Adipocyte (in vitro differentiated cells): ENCODE results near the gene FMNL3.
"Not testable (repeated sequence)": the region's sequence is repeated elsewhere in the genome, so short reads cannot be mapped to it uniquely, and the experiment has no call there.

Experiments used
- DNase-seq: peaks from one replicate; pipeline ENCODE4 v3.0.0-alpha.2; 2015; ENCODE audit warnings: low read depth
- H3K27me3 ChIP-seq: replicated peaks from 2 replicates; pipeline ENCODE4 v1.7.0; 2013; ENCODE audit warnings: mild to moderate bottlenecking, low read length, moderate library complexity; ENCODE audit not compliant: control insufficient read depth, insufficient read depth
- H3K36me3 ChIP-seq: 2 replicates; pipeline ENCODE4 v1.7.0; 2013; ENCODE audit warnings: low read length, mild to moderate bottlenecking, moderate library complexity; ENCODE audit not compliant: control insufficient read depth, insufficient read depth, severe bottlenecking
- H3K4me1 ChIP-seq: 2 replicates; pipeline ENCODE4 v1.7.0; 2013; ENCODE audit warnings: mild to moderate bottlenecking, low read length, moderate library complexity; ENCODE audit not compliant: control insufficient read depth, insufficient read depth
- H3K4me3 ChIP-seq: 2 replicates; pipeline ENCODE4 v1.7.0; 2013; ENCODE audit warnings: mild to moderate bottlenecking, low read length, moderate library complexity
- H3K9ac ChIP-seq: 2 replicates; pipeline ENCODE4 v1.7.0; 2013; ENCODE audit warnings: mild to moderate bottlenecking, low read length, moderate library complexity
- H3K9me3 ChIP-seq: 2 replicates; pipeline ENCODE4 v1.7.0; 2013; ENCODE audit warnings: mild to moderate bottlenecking, low read length, moderate library complexity; ENCODE audit not compliant: control insufficient read depth

The FMNL3 gene

GRCh38 chr12:49609059-49609874 is 97.9 kb downstream of the FMNL3 start:
- Histone ChIP-seq H3K27me3 (no peaks in the 10 kb centered on the region), H3K9me3 (no peaks in the 10 kb centered on the region), H3K4me1 (peaks cover 26% of the 10 kb centered on the region), H3K9ac (no peak overlapping the region), H3K4me3 (no peak overlapping the region), H3K36me3 (no peaks in the 10 kb centered on the region)
- no peak for DNase-seq

- H3K9ac ChIP-seq = not testable (repeated sequence)
These were observed 101.7 kb downstream of the FMNL3 start, which contains the start of gene FAM186B for GRCh38 chr12:49605539-49605938. TSS of gene FAM186B (minus strand) at chr12:49605639. CDS start at chr12:49605477, 162 bp downstream.

GRCh38 chr12:49604856-49605255 is 102.3 kb downstream of the FMNL3 start:
- DNase-seq = no peak
- H3K9me3 ChIP-seq = no peaks in the 10 kb centered on the region
- H3K9ac ChIP-seq = no peak overlapping the region
- peaks cover 6% of the 10 kb centered on the region for H3K36me3 ChIP-seq
- peaks cover 26% of the 10 kb centered on the region for H3K4me1 ChIP-seq
- no peak overlapping the region for H3K4me3 ChIP-seq
- no peaks in the 10 kb centered on the region for H3K27me3 ChIP-seq

More at GRCh38 chr12:49605539-49605938, 101.7 kb downstream of the FMNL3 start, which contains the start of gene FAM186B:
- not testable (repeated sequence) for H3K9me3 ChIP-seq, H3K36me3 ChIP-seq, H3K27me3 ChIP-seq, H3K4me3 ChIP-seq, DNase-seq
- peaks cover 26% of the 10 kb centered on the region for H3K4me1 ChIP-seq

GRCh38 chr12:49603721-49604120 is 103.5 kb downstream of the FMNL3 start:
- peaks cover 6% of the 10 kb centered on the region for H3K36me3 ChIP-seq
- no peaks in the 10 kb centered on the region for H3K9me3 ChIP-seq
- no peak for DNase-seq
- no peaks in the 10 kb centered on the region for H3K27me3 ChIP-seq
- no peak overlapping the region for H3K4me3 ChIP-seq
- H3K4me1 ChIP-seq = peaks cover 16% of the 10 kb centered on the region
- H3K9ac ChIP-seq = no peak overlapping the region

- no peaks in the 10 kb centered on the region for H3K9me3 ChIP-seq
- DNase-seq = no peak
- no peaks in the 10 kb centered on the region for H3K4me1 ChIP-seq
- no peaks in the 10 kb centered on the region for H3K27me3 ChIP-seq
- peaks cover 6% of the 10 kb centered on the region for H3K36me3 ChIP-seq
- no peak overlapping the region for H3K9ac ChIP-seq
- H3K4me3 ChIP-seq = no peak overlapping the region
These were observed 107.2 kb downstream of the FMNL3 start for GRCh38 chr12:49599961-49600360.

- H3K27me3 ChIP-seq = no peaks in the 10 kb centered on the region
- H3K9me3 ChIP-seq = no peaks in the 10 kb centered on the region
- H3K4me3 ChIP-seq = no peak overlapping the region
- peaks cover 6% of the 10 kb centered on the region for H3K36me3 ChIP-seq
- DNase-seq = no peak
- no peaks in the 10 kb centered on the region for H3K4me1 ChIP-seq
- no peak overlapping the region for H3K9ac ChIP-seq
These were observed 108.7 kb downstream of the FMNL3 start for GRCh38 chr12:49598527-49598926.

GRCh38 chr12:49588721-49589516 is 118.3 kb downstream of the FMNL3 start:
- Histone ChIP-seq H3K4me1 (peaks cover 15% of the 10 kb centered on the region), H3K9me3 (peaks cover 4% of the 10 kb centered on the region), H3K4me3 (no peak overlapping the region), H3K9ac (no peak overlapping the region), H3K36me3 (peaks cover 6% of the 10 kb centered on the region), H3K27me3 (no peaks in the 10 kb centered on the region)
- DNase-seq = no peak

GRCh38 chr12:49588281-49588680 is 118.9 kb downstream of the FMNL3 start:
- Histone ChIP-seq H3K9me3 (peaks cover 4% of the 10 kb centered on the region), H3K27me3 (no peaks in the 10 kb centered on the region), H3K4me1 (peaks cover 21% of the 10 kb centered on the region), H3K36me3 (peaks cover 6% of the 10 kb centered on the region), H3K4me3 (no peak overlapping the region), H3K9ac (no peak overlapping the region)
- no peak for DNase-seq

GRCh38 chr12:49587174-49587908 is 119.9 kb downstream of the FMNL3 start:
- no peak overlapping the region for H3K4me3 ChIP-seq
- peaks cover 6% of the 10 kb centered on the region for H3K36me3 ChIP-seq
- H3K9ac ChIP-seq = no peak overlapping the region
- H3K9me3 ChIP-seq = peaks cover 4% of the 10 kb centered on the region
- no peaks in the 10 kb centered on the region for H3K27me3 ChIP-seq
- DNase-seq = no peak
- H3K4me1 ChIP-seq = peaks cover 30% of the 10 kb centered on the region
